Fibroblast of skin of scalp (primary cell): ENCODE data around the gene MARCHF9.

ENCODE experiments used
- DNase-seq: peaks from one replicate; pipeline ENCODE4 v3.0.0-alpha.2; 2013

Gene MARCHF9

DNA sequence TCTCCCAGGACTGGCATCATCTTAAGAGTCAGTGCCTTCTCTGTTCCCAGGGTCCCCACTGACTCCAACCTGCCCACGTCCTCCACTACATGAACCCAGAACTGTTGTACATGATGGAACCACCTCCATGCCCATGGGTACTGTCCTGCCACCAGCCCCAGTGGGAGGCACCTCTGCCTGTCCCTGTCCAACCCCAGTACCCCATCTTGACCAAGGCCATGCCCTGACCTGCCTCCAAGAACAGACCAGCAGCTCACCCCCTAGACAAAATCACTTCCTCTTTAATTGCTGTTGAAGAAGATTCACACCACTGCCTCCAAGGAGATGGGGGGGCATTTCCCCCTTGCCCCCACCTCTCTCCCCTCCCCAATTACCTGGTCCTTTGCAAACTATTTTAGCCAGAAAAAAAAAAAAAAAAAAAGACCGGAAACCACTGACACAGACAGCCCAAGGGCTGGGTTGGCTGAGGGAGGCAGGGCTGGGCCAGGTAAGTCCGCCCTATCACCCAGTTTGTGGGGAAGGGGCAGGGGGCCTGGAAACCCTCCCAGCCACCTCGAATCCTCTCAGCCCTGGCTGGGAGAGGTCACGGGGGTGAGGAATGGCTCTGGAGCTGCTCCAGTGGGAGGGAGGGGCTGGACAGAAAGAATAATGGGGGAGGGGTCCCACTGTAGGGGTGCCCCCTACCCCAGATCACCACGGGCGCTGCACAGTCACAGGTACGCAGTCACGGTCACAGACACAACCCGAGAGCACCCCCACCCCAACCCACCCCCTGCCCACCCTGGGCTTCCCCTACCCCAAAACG, 29.8 kb upstream of the MARCHF9 start:
- DNase-seq, result no peak

DNA sequence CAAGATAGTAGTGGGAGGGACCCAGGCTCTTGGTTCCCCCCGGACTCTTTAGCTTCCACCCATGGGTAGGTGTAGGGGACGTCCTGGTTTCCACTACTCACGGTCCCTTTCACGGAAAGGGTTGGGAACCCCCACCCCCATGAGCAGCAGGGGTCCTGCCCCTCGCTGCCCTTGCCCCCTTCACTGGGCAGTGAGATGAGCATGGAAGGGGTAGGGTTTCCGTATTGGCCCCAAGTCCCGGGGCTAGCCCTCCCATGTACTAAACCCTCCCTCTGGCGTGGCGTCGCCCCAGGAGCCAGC, 29.1 kb upstream of the MARCHF9 start:
- no peak for DNase-seq

DNA sequence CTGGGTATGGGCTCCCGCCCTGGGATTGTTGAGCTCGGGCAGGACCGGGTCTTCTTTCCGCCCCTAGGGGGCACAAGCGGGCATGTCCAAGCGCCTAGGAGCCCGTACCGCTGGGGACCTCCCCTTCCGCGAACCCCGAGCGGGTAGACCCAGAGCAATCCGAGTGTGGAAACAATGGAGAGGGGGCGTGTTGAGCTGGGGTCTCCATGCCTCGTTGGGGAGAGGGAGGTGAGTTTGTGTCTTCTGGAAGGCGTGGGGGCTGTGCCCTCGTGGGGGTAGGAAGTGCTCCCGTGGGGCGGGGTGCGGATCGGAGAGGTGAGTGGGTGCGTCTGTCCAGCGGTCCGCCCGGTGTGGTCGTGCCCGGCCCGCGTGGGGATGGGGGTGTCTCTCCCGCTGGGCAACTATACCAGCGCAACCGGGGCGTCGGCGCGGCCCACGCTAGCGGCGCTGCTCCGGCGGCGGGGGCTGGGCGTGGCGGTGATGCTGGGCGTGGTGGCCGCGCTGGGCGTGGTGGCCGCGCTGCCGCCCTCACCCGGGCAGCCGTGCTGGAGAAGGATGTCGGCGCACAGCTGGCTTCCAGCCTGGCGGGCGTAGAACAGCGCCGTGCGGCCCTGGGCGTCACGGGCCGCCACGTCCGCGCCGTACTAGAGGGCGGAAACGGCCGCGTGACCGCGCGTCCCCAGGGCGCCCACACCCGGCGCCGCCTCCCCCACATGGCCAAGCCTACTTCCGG, 28.6 kb upstream of the MARCHF9 start:
- DNase-seq, result peak; percentile 90

DNA sequence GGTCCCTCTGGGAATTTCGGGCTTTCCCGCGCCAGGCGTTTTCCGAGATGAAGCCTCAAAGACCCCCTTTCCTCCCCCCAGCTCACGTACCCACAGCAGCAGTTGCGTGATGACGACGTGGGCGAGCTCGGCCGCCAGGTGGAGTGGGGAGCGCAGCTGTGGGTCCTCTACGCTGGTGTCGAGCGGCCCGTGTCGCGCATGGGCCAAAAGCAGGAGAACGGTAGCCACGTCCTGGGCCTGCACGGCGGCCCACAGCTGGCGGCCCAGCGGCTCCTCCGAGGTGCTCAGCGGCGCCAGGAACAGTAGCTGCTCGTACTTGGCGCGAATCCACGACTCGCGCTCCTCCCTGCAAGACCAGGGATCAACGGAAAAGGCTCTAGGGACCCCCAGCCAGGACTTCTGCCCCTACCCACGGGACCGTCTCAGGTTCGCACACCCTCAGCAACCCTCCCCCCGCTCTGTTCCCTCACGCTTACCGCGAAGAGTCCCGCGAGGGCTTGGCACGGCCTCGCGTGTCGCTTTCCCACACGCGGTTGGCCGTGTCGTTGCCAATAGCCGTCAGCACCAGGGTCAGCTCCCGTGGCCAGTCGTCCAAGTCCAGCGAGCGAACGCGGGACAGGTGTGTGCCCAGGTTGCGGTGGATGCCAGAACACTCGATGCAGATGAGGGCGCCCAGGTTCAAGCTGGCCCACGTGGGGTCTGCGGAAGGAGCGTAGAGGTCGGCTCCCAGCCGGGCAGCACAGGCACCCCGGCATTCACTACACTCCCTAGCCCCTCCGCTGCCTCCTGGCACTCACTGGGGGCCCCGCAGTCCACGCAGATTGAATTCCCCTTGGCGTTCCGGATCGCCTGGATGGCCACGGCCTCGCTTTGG, 27.8 kb upstream of the MARCHF9 start:
- DNase-seq, result no peak

DNA sequence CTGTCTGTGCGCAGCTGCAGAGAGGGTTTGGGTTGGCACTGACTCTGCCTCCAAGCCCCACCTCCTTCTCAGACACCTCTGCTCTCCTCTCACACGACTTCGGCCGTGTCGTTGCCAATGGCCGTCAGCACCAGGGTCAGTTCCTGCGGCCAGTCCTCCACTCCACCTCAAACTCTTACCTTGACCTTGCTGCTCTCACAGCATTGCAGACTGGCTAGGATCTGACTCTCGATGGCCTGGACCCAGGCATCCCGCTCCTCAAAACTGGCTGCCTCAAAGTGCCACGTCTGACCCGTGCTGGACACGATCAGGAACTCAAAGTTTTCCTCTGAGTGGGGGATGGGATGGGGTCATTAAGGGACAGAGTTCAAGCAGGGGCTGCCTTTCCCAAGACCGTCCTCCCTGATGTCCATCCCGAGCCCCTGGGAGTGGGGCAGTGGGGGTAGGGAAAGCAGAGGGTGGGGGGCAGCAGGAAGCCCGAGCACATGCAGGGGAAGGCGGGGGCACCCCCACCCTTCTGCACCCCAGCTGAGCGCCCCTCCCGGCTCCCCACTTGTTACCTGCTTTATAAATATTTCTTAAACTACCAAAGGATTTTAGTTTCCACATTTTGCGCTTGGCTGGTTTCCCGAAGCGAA, 27.0 kb upstream of the MARCHF9 start:
- DNase-seq, result no peak

DNA sequence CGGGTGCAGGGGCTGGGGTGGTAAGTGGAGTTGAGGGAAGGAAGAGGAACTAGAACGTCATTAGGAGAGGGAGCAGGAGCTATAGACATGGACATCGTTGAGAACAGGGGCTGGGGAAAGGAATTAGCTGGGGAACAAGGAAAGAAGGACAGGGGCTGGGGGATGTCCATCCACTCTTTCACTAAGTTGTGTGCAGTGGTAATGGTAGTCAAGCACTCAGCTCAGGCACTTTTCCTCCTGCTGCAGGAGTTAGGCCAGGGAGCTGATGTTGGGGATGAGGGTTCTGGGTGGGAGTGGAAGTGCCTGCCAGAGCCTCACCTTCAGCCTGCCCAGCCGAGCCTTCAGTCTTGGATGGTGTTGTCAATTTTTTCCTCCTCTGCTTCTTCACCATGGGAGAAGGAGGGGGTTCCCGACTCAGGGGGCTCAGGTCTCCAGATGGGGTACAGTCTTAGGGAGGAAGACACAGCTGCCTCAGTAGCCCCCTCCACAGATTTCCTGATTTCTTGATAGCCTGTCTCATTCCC, 25.5 kb upstream of the MARCHF9 start:
- DNase-seq, result no peak

DNA sequence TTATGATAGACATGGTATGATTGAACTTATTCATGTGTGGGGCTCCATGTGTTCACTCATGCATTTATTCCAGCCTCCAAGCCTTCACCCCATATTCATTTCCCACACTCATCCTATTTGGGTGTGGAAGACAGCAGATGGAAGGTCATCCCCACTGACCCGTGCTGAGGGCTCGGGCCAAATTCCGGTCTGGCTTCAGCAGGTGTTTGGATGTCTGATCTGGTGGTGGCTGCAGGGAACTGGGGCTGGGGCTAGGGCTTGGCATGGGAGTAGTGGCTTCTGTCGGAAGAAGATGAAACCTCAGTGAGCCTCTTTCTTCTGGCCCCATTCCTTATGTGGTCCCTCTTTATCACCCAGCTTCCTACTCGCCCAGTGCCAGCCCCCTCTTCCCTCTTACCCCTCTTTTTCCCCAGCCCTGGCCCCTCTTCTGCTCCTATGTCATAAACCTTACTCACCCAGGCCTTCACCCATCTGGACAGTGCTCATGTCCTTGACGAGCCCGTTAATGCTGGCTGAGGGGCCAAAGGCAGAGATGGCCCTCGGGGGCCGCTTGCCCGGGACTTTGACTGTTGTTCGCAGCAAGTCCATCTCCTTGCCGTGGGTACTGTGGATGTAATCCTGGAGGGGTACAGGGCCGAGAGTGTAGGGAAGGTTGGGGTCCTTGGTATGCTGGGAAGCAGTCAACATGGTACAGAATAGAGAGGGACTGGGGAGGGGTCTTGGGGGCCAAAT, 24.4 kb upstream of the MARCHF9 start:
- DNase-seq, result no peak

DNA sequence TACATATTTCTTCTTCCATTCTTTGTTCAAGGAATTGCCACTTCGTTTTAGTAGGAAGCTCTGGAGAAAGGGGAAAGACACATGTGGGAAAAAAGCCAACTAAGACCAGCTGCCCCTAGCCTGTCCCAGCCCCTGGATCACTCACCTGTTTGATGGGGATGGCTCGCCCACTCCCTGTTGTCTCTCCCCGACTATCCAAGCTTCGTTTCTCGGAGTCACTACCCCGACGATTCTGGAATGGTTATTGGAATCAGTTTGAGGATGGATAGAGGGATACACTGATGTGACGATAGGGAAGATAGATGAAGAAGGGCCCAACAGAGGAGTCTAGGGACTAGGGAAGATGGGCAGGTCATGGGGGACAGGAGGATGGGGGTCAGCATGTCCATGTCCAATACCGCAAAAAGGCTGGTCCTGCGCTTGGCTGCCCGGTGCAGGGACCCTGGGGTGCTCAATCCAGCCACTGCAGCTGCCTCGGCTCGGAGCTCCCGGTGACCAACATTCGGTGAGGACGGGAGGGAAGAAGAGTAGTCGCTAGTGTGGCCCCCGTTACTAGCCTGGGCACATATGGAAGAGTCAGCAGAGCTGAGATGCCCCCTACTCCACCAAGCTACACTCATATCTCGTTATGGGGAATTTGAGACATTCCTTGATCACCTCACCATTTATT, 23.4 kb upstream of the MARCHF9 start:
- DNase-seq, result no peak

GRCh38 chr12:57732270-57732669, 22.6 kb upstream of the MARCHF9 start:
- DNase-seq, result no peak

GRCh38 chr12:57732726-57733593, 21.9 kb upstream of the MARCHF9 start:
- DNase-seq, result no peak

DNA sequence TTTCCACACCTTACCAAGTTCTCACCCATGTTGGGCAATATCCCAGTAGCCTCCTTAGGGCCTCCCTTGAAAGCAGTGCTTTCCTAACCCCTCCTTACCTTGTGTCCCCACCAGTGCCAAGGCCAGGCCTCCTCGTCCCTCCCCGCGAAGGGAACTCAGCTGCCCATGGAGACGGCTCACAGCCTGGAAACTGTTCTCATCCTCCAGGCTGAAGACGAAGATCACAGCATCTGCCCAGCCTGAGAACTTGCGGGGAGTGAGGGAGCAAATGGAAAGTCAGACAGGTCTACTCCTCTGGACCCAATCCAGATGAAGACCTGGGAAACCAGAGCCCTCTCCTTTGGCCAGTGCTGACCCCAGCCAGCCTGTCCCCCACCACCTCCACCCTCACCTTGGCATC, 21.0 kb upstream of the MARCHF9 start:
- DNase-seq, result no peak

GRCh38 chr12:57734591-57734990, 20.3 kb upstream of the MARCHF9 start:
- DNase-seq, result peak; percentile 45

DNA sequence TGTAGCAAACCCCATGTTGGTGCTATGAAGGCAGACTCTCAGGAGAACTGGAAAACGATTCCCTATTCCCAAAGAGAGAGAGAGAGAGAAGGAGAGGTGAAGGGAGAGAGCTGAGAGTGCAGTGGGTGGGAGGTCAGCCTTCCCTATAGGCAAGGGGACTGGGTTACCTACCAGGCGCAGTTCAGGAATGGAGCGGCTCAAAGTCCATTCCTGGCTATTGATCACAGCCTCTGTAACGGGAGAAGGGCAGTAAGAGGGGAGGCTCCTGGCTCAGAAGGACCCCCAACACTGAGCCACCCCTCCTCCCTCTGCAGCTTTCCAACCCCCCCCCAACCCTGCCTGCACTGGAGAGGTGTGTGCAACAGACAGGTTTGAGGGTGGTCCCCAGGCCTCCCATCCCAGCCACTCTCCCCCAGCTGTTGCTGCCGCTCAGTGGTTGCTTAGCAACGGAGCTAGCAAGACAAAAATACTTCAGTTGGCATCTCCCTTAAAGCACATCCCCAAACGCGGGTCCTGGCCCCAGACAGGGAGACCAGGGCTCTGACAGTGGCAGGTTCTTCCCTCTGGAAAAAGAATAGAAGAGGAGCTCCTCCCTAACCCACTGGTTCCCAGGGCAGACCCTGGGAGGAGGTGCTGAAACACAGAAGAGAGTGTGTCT, 19.6 kb upstream of the MARCHF9 start:
- no peak for DNase-seq

- DNase-seq, result peak; percentile 36
Measured at GRCh38 chr12:57735952-57736740, 18.8 kb upstream of the MARCHF9 start.

DNA sequence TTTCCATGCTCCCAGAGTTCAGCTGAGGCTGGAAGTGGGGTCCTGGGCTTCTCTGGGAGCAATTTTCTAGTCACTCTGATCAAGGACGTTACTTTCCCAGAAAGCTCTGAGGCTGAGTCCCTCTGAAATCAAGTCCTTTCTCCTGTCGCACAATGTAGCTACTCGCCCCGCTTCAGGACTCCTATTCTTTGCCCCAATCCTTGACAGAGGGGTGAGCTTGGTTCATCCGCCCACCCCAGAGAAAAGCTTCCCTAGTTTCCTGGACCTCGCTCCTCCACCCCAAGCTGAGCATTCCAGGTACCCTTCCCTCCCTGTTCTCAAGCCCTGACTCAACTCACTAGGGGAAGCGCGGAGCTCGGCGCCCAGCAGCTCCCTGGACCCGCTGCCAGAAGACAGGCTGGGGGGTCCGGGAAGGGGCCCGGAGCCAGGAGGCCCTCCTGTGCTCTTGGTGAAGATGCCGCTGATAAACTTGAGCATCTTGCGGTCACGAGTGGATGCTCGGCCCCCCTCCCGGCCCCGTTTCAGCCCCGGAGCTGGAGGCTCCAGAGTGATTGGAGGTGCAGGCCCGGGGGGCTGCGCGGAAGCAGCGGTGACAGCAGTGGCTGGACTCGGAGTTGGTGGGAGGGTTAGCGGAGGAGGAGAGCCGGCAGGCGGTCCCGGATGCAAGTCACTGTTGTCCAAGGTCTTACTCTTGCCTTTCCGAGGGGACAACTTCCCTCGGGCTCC, 18.0 kb upstream of the MARCHF9 start:
- no peak for DNase-seq

DNA sequence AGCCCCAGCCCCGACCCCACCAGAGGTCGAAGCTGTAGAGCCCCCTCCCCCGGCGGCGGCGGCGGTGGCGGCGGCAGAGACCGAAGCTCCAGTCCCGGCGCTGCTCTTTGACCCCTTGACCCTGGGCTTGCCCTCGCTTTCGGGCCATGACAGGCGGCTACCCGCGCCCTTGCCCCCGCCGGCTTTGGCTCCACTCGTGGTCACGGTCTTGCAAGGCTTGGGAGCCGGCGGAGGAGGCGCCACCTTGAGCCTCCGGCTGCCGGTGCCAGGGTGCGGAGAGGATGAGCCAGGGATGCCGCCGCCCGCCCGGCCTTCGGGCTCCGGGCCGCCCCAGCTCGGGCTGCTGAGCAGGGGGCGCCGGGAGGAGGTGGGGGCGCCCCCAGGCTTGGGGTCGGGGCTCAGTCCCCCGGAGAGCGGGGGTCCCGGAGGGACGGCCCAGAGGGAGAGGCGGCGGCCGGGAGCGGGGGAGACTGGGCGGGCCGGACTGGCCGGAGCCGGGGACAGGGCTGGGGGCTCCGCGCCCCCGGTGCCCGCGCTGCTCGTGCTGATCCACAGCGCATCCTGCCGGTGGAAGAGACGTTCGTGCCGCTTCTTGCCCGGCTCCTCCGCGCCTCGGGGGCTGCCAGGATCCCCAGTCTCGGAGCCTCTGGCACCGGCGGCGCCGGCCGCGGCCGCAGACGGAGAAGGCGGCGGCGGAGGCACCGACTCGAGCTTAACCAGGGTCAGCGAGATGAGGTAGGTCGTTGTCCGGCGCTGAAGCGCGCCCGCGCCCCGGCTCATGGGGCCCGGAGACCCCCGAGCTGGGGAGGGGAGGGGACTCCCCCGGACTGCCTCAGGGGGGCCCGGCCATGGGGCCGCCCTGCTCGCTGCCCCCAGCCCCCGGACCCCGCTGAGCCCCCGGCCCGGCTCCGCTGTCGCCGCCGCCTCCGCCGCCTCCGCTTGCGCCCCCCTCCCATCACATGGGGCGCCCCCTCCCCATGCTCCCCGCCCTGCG, 17.1 kb upstream of the MARCHF9 start:
- no peak for DNase-seq
